PC-9 (cell line): ENCODE measurements around the gene APOC3.

Experiments used
- EZH2 ChIP-seq: fragments of 200-600 bp; sonication (generic); IDR thresholded peaks from 2 replicates; pipeline ENCODE4 v1.8.0; 2017; ENCODE audit warnings: antibody characterized with exemption, low read depth
- TF ChIP-seq, protein P1 (sequence below): fragments of 200-600 bp; sonication (generic); conservative IDR thresholded peaks from 2 replicates; pipeline ENCODE4 v1.6.1; 2017; ENCODE audit warnings: mixed run types, antibody characterized with exemption, mild to moderate bottlenecking, moderate library complexity

DNA sequence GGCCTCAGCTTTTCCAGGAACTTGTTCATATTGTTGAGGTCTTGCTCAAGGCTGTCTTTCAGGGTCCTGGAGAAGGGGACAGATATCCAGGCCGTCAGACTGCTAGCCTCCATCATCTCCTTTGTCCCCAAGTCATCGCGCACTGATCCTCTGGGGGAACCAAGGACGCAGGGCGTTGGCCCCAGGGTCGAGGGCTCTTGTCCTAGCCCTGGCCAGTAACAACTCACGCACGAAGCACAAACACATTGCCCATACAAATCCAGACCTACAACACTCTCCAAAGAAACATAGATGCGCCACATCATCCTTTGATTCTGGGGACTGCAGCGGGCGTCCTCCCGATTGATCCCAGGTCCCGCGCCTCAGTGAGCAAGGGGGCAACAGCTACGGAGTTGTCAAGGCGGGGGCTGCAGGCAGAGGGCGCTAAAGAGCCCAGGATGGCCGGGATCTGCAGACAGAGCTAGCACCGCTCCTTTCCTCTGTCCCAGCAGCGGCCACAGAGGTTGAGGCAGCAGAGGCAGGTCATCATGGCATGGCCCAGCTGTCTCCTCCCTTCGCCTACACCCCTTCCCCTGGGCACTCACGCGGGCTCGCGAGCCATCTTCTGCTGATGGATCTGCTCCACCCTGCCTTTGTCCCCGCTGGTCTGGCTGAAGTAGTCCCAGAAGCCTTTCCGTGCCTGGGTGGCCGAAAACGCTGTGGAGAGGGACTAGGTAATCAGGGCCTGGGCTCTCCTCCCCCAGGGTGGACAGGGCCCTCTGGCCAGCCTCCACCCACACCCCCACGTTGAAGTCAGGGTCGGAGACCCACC lies 38.5 kb upstream of the APOC3 start:
- TF ChIP-seq, protein P1, sequence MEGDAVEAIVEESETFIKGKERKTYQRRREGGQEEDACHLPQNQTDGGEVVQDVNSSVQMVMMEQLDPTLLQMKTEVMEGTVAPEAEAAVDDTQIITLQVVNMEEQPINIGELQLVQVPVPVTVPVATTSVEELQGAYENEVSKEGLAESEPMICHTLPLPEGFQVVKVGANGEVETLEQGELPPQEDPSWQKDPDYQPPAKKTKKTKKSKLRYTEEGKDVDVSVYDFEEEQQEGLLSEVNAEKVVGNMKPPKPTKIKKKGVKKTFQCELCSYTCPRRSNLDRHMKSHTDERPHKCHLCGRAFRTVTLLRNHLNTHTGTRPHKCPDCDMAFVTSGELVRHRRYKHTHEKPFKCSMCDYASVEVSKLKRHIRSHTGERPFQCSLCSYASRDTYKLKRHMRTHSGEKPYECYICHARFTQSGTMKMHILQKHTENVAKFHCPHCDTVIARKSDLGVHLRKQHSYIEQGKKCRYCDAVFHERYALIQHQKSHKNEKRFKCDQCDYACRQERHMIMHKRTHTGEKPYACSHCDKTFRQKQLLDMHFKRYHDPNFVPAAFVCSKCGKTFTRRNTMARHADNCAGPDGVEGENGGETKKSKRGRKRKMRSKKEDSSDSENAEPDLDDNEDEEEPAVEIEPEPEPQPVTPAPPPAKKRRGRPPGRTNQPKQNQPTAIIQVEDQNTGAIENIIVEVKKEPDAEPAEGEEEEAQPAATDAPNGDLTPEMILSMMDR, result peak; percentile 87
- no peak for TF ChIP-seq EZH2
